Bronchial epithelial cell (primary cell): ENCODE measurements around the gene PRIM2. TPM values are rescaled to one million over a fixed set of nuclear protein-coding genes. Genes with fewer than 3 reads are reported as not detected.

ENCODE experiments used
- DNase-seq: peaks from one replicate; pipeline ENCODE4 v3.0.0-alpha.2; 2010; ENCODE audit warnings: low read depth
- FAIRE-seq: peaks from 2 replicates; lab custom pipeline; 2011; peaks lifted over from hg19 to GRCh38; lab: Jason Lieb, UNC
- H3K27me3 ChIP-seq: 2 replicates; pipeline ENCODE4 v1.5.1; 2011; ENCODE audit warnings: low read length; ENCODE audit not compliant: control insufficient read depth, insufficient read depth
- H3K36me3 ChIP-seq: 2 replicates; pipeline ENCODE4 v1.5.1; 2011; ENCODE audit warnings: low read length; ENCODE audit not compliant: control insufficient read depth, insufficient read depth
- H3K4me3 ChIP-seq: 2 replicates; pipeline ENCODE4 v1.5.1; 2011; ENCODE audit warnings: mild to moderate bottlenecking, low read depth, low read length, control low read depth
- CTCF ChIP-seq: IDR thresholded peaks from 2 replicates; pipeline ENCODE4 v1.5.1; 2011; ENCODE audit warnings: mild to moderate bottlenecking, moderate library complexity, low read length, control low read depth, inconsistent platforms; ENCODE audit not compliant: insufficient read depth, severe bottlenecking
- total RNA-seq: library from RNA; depleted of rRNA; stranded (reverse); fragments of >200 nt; gene quantifications from 2 replicates; pipeline ENCODE4 v1.2.1, GENCODE V29; 2014

The PRIM2 gene
- total RNA-seq, 1 donor from 2014 or later = 14.7 TPM

- no peak for FAIRE-seq
- no peak for DNase-seq
- TF ChIP-seq CTCF = no peak
- no peak overlapping the region for H3K4me3 ChIP-seq
- H3K27me3 ChIP-seq = no peaks in the 10 kb centered on the region
- no peaks in the 10 kb centered on the region for H3K36me3 ChIP-seq
Measured at GRCh38 chr6:57313009-57313408, 4.4 kb upstream of the PRIM2 start.

- TF ChIP-seq CTCF = no peak
- DNase-seq (peak; percentile 94), FAIRE-seq (peak; percentile 7)
- Histone ChIP-seq H3K27me3 (no peaks in the 10 kb centered on the region), H3K4me3 (no peak overlapping the region), H3K36me3 (no peaks in the 10 kb centered on the region)
Measured at GRCh38 chr6:57313711-57314471, 3.5 kb upstream of the PRIM2 start.

- FAIRE-seq (no peak), DNase-seq (no peak)
- Histone ChIP-seq H3K4me3 (no peak overlapping the region), H3K36me3 (no peaks in the 10 kb centered on the region), H3K27me3 (no peaks in the 10 kb centered on the region)
- no peak for TF ChIP-seq CTCF
Measured at GRCh38 chr6:57315111-57315510, 2.3 kb upstream of the PRIM2 start.

GRCh38 chr6:57315851-57316250 is 1.6 kb upstream of the PRIM2 start:
- H3K4me3 ChIP-seq = no peak overlapping the region
- H3K36me3 ChIP-seq = no peaks in the 10 kb centered on the region
- no peak for DNase-seq
- TF ChIP-seq CTCF = no peak
- no peaks in the 10 kb centered on the region for H3K27me3 ChIP-seq
- FAIRE-seq = no peak

- DNase-seq (peak; percentile 85), FAIRE-seq (no peak)
- peak overlapping the region; percentile 60 for H3K4me3 ChIP-seq
- no peaks in the 10 kb centered on the region for H3K27me3 ChIP-seq
- peak; percentile 78 for TF ChIP-seq CTCF
- no peaks in the 10 kb centered on the region for H3K36me3 ChIP-seq
Measured at GRCh38 chr6:57316581-57317059, 810 bp upstream of the PRIM2 start.
